GM12892 (cell line): Measurements from ENCODE around the gene PHF20.
"Not testable (repeated sequence)": the region's sequence is repeated elsewhere in the genome, so short reads cannot be mapped to it uniquely, and the experiment has no call there.

Experiments used
- POLR2A ChIP-seq: IDR thresholded peaks from 2 replicates; pipeline ENCODE4 v1.6.1; 2011; ENCODE audit warnings: low read depth, low read length, control low read depth
- POLR2AphosphoS5 ChIP-seq: IDR thresholded peaks from 2 replicates; pipeline ENCODE4 v1.6.1; 2011; ENCODE audit warnings: low read depth, low read length, control low read depth

GRCh38 chr20:35882427-35883161 lies 110.8 kb downstream of the PHF20 start:
- not testable (repeated sequence) for TF ChIP-seq POLR2A, POLR2AphosphoS5
